HPDE6-E6E7 (cell line): Measurements from ENCODE around the gene PKP1.

Experiments
- DNase-seq: peaks from one replicate; pipeline ENCODE4 v3.0.0; 2011; ENCODE audit warnings: missing footprints; ENCODE audit errors: extremely low spot score

The PKP1 gene

GRCh38 chr1:201309416-201309815 lies 26.1 kb downstream of the PKP1 start:
- DNase-seq, result no peak

DNA sequence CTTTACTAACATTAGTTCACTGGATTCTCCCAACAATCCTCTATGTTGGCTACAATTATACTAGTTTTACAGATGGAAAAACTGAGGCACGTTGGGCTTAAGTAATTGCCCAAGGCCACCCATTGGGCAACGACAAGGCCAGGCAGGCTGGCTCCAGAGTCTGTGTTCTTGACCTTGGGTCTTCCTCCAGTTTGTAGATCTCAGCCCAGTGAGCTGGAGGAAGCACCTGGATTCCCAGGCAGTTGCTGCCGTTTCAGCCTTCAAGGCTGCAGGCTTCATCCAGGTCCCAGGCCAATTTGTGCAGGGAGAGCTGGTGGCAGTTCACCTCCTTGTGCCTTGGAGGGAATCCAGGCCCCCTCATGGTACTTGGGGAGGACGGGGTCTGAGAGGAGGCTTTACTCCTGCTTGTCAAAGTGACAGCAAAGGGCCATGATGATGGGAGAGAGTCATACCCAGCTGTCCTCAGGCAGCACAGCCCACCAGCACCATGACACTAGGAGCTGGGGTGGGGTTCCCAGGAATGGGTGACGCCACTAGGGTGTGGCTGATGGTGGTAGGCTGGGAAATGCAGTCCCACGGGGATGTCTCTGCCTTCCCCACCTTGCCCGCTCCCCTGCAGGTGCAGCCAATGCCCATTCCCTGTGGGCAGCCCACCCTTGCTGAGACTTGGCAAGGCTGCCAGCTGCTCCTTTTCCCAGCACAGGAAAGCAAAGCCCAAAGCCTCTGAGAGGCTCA lies 27.1 kb downstream of the PKP1 start:
- no peak for DNase-seq

GRCh38 chr1:201310986-201311355 lies 27.7 kb downstream of the PKP1 start:
- no peak for DNase-seq

GRCh38 chr1:201311356-201312011 lies 28.2 kb downstream of the PKP1 start:
- DNase-seq, result no peak

GRCh38 chr1:201312298-201312697 lies 29.0 kb downstream of the PKP1 start:
- no peak for DNase-seq

DNA sequence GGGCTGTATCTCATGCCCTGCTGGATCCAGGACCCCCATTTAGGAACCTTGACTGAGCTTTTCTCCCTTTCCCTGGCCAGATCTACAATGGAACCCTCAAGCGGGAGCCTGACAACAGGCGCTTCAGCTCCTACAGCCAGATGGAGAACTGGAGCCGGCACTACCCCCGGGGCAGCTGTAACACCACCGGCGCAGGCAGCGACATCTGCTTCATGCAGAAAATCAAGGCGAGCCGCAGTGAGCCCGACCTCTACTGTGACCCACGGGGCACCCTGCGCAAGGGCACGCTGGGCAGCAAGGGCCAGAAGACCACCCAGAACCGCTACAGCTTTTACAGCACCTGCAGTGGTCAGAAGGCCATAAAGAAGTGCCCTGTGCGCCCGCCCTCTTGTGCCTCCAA lies 29.8 kb downstream of the PKP1 start:
- DNase-seq, result no peak

- DNase-seq, result no peak
Measured at GRCh38 chr1:201316556-201316955, 33.2 kb downstream of the PKP1 start.

DNA sequence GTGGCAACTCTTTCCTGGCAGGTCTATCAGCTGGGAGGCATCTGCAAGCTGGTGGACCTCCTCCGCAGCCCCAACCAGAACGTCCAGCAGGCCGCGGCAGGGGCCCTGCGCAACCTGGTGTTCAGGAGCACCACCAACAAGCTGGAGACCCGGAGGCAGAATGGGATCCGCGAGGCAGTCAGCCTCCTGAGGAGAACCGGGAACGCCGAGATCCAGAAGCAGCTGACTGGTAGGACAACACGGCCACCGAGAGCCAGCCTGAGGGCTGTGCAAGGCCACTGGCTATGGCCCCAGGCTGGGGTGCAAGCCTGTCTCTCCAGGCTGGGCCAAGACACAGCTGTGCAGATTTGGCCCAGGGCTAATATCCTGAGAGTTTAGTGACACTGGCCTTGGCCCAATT lies 34.2 kb downstream of the PKP1 start:
- DNase-seq, result no peak

- no peak for DNase-seq
Measured at GRCh38 chr1:201318504-201319340, 35.4 kb downstream of the PKP1 start.

DNA sequence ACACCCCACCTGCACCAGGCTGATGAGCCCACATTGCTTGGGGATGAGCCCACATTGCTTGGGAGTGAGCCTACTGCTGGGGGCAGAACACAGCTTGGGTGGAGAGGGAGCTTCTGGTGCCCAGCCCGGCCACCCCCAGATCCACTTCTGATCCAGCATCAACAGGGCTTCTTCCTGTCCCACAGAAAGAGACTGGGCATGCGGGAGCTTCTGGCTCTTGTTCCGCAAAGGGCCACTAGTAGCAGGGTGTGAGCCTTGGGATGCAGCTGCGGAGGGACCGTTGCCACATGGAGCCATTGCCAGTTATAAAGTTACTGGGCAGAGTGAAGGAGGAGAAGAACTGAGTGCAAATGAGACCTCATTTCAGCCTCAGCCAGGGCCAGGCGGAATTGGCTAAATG lies 36.3 kb downstream of the PKP1 start:
- no peak for DNase-seq

- DNase-seq, result no peak
Measured at GRCh38 chr1:201320168-201320788, 37.0 kb downstream of the PKP1 start.

DNA sequence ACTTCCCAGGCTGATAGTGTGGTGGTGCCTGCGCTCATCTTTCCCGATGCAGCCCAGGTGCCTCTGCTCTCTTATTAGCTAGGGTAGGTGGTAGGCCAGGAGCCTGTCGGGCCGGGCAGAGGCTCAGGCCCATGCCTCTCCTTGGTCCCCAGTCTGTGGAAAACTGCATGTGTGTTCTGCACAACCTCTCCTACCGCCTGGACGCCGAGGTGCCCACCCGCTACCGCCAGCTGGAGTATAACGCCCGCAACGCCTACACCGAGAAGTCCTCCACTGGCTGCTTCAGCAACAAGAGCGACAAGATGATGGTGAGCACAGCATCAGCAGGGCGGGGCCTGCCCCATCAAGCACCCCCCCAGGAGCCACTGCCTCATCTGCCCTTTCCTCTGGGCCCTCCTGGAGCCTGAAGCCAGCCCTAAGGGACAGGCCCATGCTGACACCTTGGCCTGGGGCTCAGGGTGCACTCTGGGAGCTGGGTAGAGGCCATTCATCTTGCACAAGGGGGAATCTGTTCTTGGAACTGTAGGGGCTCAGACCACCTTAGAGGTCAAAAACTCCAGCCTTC lies 38.6 kb downstream of the PKP1 start:
- DNase-seq, result no peak

GRCh38 chr1:201322653-201323510 lies 39.6 kb downstream of the PKP1 start:
- DNase-seq, result no peak

DNA sequence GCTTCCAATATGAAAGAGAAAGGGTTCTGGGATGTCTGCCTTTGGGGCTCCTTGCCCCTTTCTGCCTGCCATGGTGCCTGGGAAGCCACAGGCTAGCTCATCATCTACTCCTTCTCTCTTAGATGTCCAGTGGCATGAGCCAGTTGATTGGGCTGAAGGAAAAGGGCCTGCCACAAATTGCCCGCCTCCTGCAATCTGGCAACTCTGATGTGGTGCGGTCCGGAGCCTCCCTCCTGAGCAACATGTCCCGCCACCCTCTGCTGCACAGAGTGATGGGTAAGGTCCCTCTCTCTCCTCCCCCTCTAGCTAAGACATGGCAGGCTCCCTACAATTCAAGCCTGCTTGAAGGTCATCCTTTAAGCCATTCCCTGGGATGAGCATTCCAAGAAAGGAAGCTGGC lies 41.0 kb downstream of the PKP1 start:
- DNase-seq, result no peak

DNA sequence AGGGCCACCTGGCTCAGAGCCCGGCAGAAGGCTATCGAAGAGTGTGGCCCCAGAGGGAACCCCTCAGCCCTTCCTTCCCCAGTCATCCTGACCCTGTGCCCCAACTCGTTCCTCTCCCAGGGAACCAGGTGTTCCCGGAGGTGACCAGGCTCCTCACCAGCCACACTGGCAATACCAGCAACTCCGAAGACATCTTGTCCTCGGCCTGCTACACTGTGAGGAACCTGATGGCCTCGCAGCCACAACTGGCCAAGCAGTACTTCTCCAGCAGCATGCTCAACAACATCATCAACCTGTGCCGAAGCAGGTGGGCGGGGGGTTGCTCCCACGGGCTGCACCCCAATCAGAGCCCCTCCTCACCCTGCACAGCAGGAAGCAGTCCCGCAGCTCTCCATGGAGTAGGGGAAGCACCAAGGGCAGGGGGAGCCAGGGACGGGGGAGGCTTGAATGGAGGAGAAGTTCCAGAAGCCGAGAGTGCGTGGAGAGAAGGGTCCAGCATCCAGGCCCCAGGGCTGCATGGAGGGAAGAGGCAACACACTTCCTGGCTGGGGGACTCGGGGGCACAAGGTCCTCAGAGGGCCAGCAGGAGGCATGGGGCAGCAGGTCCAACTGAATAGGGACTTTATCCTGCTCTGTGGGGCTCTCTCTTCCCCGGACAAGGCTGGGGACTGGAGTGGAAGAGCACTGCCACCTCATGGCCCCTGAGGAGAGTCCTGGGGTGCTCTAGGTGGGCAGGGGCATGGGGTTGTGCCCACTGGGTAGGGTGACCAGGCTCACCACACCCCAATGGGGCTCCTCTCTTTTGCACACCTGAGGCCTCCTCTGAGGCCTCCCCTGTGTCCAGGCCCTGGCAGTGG lies 41.7 kb downstream of the PKP1 start:
- no peak for DNase-seq

- DNase-seq, result no peak
Measured at GRCh38 chr1:201325678-201326060, 42.4 kb downstream of the PKP1 start.

DNA sequence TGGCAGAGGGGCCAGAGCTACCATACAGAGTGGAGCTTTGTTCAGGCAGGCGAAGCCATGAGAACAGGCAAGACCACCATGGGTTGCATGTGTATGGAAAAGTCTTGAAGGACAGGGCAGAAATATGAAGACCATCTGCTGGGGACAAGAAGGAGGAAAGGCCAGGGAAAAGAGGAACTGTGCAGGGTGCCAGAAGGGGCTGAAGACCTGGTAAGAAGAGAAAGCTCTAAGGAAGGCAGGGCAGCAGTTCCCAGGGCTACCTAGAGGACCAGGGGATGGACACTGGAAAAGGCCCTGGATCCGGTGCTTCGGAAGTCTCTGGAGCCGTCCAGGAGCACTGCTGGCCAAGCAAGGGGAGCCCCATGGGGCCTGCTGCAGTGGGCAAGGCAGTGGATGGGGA lies 43.4 kb downstream of the PKP1 start:
- no peak for DNase-seq

DNA sequence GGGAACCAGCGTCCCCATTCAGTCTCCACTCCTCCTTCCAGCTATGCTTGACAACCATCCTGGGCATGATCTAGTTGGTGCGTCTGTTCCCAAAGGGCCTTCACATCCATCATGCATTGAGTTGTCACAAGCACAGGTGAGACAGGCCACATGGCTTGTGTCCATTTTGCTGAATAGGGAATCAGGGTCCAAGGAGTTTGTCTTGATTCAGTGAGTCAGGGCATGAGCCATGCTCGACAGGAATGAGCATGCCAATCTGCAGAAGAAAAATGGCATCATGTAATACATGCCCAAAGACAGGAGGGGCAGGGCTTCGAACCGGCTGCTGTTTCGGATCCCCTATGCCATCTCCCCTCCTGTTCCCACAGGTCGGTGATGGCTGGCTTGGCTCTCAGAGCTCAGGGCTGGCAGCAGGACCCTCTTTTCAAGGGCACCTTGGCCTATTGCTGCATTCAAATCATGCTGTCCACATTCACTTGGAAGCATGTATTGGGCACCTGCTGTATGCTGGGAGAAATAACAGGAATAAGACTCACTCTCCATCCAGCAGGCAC lies 44.5 kb downstream of the PKP1 start:
- no peak for DNase-seq

DNA sequence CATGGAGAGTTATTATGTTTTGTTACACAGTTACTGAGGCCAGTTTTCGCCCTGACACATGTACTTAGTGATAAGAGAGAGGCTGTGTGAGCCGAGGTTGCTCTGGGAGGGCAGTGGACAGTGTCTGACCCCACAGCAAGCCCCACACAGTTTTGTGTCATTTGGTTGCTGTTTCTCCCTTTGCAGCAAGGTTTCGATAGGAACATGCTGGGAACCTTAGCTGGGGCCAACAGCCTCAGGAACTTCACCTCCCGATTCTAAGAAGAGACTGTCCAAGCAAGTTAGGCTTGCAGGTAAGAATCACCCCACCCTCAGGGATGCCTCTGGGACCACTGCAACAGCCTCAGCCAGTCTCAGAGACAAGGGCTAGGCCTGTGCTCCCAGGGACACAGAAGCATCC lies 45.3 kb downstream of the PKP1 start:
- no peak for DNase-seq

DNA sequence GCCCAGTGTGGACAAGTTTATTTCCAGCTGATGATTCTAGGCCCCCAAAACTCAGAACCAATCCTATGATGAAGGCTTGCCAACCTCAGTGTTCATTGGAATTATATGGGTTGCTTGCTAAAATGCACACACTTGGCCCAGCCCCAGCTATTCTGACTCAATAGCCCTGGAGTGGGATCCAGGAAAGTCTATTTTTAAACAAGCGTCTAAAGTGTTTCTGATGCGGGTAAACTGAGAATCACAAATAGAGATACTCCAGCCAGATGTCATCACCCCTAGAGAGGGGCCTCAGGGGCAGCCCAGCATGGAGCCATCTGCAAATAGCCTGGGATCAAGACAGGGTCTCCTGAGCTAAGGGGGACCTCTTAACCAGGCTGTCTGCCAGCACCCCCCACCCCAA lies 46.0 kb downstream of the PKP1 start:
- DNase-seq, result no peak
